Fibroblast of upper back skin (primary cell): ENCODE data around the gene TMEM120A.

Experiments used
- DNase-seq: peaks from one replicate; pipeline ENCODE4 v3.0.0-alpha.2; 2013

The TMEM120A gene

GRCh38 chr7:75993689-75994387, 557 bp downstream of the TMEM120A start:
- peak; percentile 39 for DNase-seq

- DNase-seq: no peak
These were observed 2.2 kb downstream of the TMEM120A start for GRCh38 chr7:75992083-75992755.

- DNase-seq: no peak
These were observed 2.8 kb downstream of the TMEM120A start for GRCh38 chr7:75991531-75992082.

- no peak for DNase-seq
These were observed 4.7 kb downstream of the TMEM120A start for GRCh38 chr7:75989500-75990388.

GRCh38 chr7:75988568-75989499, 5.6 kb downstream of the TMEM120A start:
- DNase-seq: no peak

- no peak for DNase-seq
These were observed 6.4 kb downstream of the TMEM120A start for GRCh38 chr7:75987805-75988567.

- DNase-seq: no peak
These were observed 7.2 kb downstream of the TMEM120A start for GRCh38 chr7:75987026-75987804.

- no peak for DNase-seq
These were observed 8.1 kb downstream of the TMEM120A start for GRCh38 chr7:75986147-75986781.

- no peak for DNase-seq
These were observed 8.8 kb downstream of the TMEM120A start for GRCh38 chr7:75985518-75986146.

GRCh38 chr7:75985009-75985517, 9.3 kb downstream of the TMEM120A start:
- no peak for DNase-seq

- no peak for DNase-seq
These were observed 10.0 kb downstream of the TMEM120A start for GRCh38 chr7:75984130-75985008.

GRCh38 chr7:75983471-75984129, 10.8 kb downstream of the TMEM120A start:
- no peak for DNase-seq

- no peak for DNase-seq
These were observed 11.9 kb downstream of the TMEM120A start for GRCh38 chr7:75982306-75983064.

GRCh38 chr7:75981453-75982305, 12.7 kb downstream of the TMEM120A start:
- no peak for DNase-seq

- no peak for DNase-seq
These were observed 13.3 kb downstream of the TMEM120A start for GRCh38 chr7:75981203-75981452.
